HUES64 (cell line): ENCODE results near the gene RCVRN.

Experiments
- H3K27ac ChIP-seq: 2 replicates; pipeline ENCODE4 v1.7.0; 2013; ENCODE audit warnings: low read depth, low read length, inconsistent platforms
- H3K27me3 ChIP-seq: 2 replicates; pipeline ENCODE4 v1.6.1; 2013; ENCODE audit warnings: mild to moderate bottlenecking, low read length; ENCODE audit not compliant: insufficient read depth
- H3K36me3 ChIP-seq: 2 replicates; pipeline ENCODE4 v1.6.1; 2013; ENCODE audit warnings: mild to moderate bottlenecking, low read length; ENCODE audit not compliant: insufficient read depth
- H3K4me1 ChIP-seq: 2 replicates; pipeline ENCODE4 v1.6.1; 2013; ENCODE audit warnings: mild to moderate bottlenecking, low read length, moderate library complexity; ENCODE audit not compliant: insufficient read depth
- H3K4me3 ChIP-seq: 2 replicates; pipeline ENCODE4 v1.5.1; 2013; ENCODE audit warnings: mild to moderate bottlenecking, low read length, moderate library complexity
- H3K9ac ChIP-seq: 2 replicates; pipeline ENCODE4 v1.6.1; 2013; ENCODE audit warnings: mild to moderate bottlenecking, low read depth, low read length
- H3K9me3 ChIP-seq: 2 replicates; pipeline ENCODE4 v1.6.1; 2013; ENCODE audit warnings: low read depth, low read length; ENCODE audit not compliant: insufficient read depth
- WGBS: fragments of 150-250, 120-280 bp; methylation state at CpG from one replicate; pipeline ENCODE4 v1.1.7; 2013; ENCODE audit warnings: missing lambda C conversion rate; 5-methylcytosine and 5-hydroxymethylcytosine counted together

Gene RCVRN

DNA sequence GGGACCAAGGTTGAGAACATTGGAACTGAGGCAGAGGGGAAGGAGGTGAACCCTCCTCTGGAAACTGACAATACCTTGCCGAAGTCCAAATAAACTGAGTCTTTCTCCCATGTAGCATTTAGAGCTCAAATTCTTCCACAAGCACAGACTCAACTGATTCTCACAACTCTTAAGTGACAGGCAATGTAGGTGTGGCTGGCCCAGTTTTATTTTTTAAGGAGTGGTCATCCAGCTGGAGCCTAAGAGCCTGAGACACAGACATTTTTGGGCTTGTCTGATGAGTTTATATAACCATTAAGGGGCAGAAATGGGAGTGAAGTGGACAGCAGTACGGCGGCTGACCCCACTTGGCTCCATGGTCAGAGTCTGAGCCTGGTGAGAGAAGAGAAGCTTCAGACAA, 10.8 kb downstream of the RCVRN start:
- Histone ChIP-seq H3K36me3 (no peaks in the 10 kb centered on the region), H3K4me1 (no peaks in the 10 kb centered on the region), H3K27me3 (no peaks in the 10 kb centered on the region), H3K4me3 (no peak overlapping the region), H3K9me3 (no peaks in the 10 kb centered on the region), H3K9ac (no peak overlapping the region), H3K27ac (no peak overlapping the region)
- 88% methylated on average over 3 of the region's 3 CpGs for whole genome bisulfite sequencing

DNA sequence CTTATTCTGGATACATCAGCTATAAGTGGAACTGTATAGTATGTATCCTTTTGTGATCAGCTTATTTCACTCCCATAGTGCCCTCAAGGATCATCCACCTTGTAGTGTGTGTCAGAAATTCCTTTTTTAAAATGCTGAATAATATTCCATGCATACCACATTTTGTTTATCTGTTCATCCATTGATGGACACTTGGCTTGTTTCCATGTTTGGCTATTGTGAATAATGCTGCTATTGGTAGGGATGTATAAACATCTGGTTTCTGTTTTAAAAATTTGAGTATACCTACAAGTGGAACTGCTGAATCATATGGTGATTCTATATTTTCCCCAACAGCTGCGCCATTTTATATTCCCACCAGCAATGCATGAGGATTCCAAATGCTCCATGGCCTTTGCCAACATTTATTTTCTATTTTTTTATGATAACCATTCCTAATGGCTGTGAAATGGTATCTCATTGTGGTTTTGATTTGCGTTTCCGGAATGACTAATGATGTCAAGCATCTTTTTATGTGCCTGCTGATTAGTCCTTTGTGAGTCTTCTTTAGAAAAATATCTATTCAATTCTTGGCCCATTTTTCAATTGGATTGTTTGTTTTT, 11.6 kb downstream of the RCVRN start:
- Histone ChIP-seq H3K27me3 (no peaks in the 10 kb centered on the region), H3K4me1 (no peaks in the 10 kb centered on the region), H3K9me3 (no peaks in the 10 kb centered on the region), H3K27ac (no peak overlapping the region), H3K4me3 (no peak overlapping the region), H3K36me3 (no peaks in the 10 kb centered on the region), H3K9ac (no peak overlapping the region)
- WGBS: 69% methylated on average over 3 of the region's 3 CpGs

GRCh38 chr17:9890124-9890523, 14.9 kb downstream of the RCVRN start:
- 14% methylated on average over 2 of the region's 2 CpGs for WGBS
- Histone ChIP-seq H3K36me3 (no peaks in the 10 kb centered on the region), H3K4me1 (no peaks in the 10 kb centered on the region)

GRCh38 chr17:9887508-9887907, 17.6 kb downstream of the RCVRN start:
- Histone ChIP-seq H3K27ac (no peak overlapping the region), H3K4me3 (no peak overlapping the region), H3K4me1 (no peaks in the 10 kb centered on the region), H3K9ac (no peak overlapping the region), H3K9me3 (peaks cover 17% of the 10 kb centered on the region), H3K36me3 (no peaks in the 10 kb centered on the region), H3K27me3 (no peaks in the 10 kb centered on the region)
- 95% methylated on average over 8 of the region's 8 CpGs for WGBS

More at GRCh38 chr17:9890124-9890523, 14.9 kb downstream of the RCVRN start:
- no peak overlapping the region for H3K4me3 ChIP-seq
- H3K27me3 ChIP-seq: no peaks in the 10 kb centered on the region
- no peak overlapping the region for H3K27ac ChIP-seq
- no peak overlapping the region for H3K9ac ChIP-seq
- H3K9me3 ChIP-seq: no peaks in the 10 kb centered on the region

GRCh38 chr17:9886141-9886930, 18.7 kb downstream of the RCVRN start:
- no peaks in the 10 kb centered on the region for H3K4me1 ChIP-seq
- H3K9me3 ChIP-seq: peaks cover 21% of the 10 kb centered on the region
- no peaks in the 10 kb centered on the region for H3K36me3 ChIP-seq
- no peak overlapping the region for H3K4me3 ChIP-seq
- 92% methylated on average over 5 of the region's 5 CpGs for WGBS
- no peak overlapping the region for H3K9ac ChIP-seq
- H3K27ac ChIP-seq: no peak overlapping the region
- H3K27me3 ChIP-seq: no peaks in the 10 kb centered on the region

- no peaks in the 10 kb centered on the region for H3K36me3 ChIP-seq
- H3K9ac ChIP-seq: no peak overlapping the region
- no peaks in the 10 kb centered on the region for H3K27me3 ChIP-seq
- H3K4me1 ChIP-seq: no peaks in the 10 kb centered on the region
- peaks cover 21% of the 10 kb centered on the region for H3K9me3 ChIP-seq
- H3K27ac ChIP-seq: no peak overlapping the region
- no peak overlapping the region for H3K4me3 ChIP-seq
Measured at GRCh38 chr17:9883451-9883850, 21.6 kb downstream of the RCVRN start.

GRCh38 chr17:9880582-9880999, 24.5 kb downstream of the RCVRN start:
- H3K4me3 ChIP-seq: no peak overlapping the region
- no peaks in the 10 kb centered on the region for H3K27me3 ChIP-seq
- no peak overlapping the region for H3K27ac ChIP-seq
- H3K4me1 ChIP-seq: no peaks in the 10 kb centered on the region
- no peaks in the 10 kb centered on the region for H3K36me3 ChIP-seq
- no peak overlapping the region for H3K9ac ChIP-seq
- H3K9me3 ChIP-seq: peaks cover 21% of the 10 kb centered on the region
- 93% methylated on average over 3 of the region's 3 CpGs for WGBS

GRCh38 chr17:9878786-9879525, 26.1 kb downstream of the RCVRN start:
- WGBS: 98% methylated on average over 7 of the region's 8 CpGs
- H3K27ac ChIP-seq: no peak overlapping the region
- H3K4me3 ChIP-seq: no peak overlapping the region
- no peaks in the 10 kb centered on the region for H3K27me3 ChIP-seq
- no peaks in the 10 kb centered on the region for H3K4me1 ChIP-seq
- no peak overlapping the region for H3K9ac ChIP-seq
- peaks cover 15% of the 10 kb centered on the region for H3K9me3 ChIP-seq
- no peaks in the 10 kb centered on the region for H3K36me3 ChIP-seq

DNA sequence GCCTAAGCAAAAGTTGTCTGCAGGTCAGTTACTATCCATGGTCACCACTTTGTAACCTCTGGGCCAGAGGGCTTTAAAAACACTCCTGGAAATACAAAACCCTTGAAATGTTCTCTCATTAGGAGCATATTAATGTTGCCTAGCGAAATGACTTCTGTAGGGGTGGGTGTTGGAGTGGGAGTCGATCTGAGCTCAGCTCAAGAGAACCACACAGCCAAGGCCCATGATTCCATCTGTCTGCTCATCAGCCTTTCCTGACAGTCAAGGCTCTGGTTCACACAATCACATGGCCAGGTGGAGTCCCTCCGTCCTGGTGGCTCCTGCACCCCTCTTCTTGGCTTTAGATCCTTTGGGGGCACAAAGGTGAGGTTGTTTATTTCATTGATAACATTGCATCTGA, 26.7 kb downstream of the RCVRN start:
- H3K36me3 ChIP-seq: no peaks in the 10 kb centered on the region
- H3K9me3 ChIP-seq: peaks cover 9% of the 10 kb centered on the region
- H3K27me3 ChIP-seq: no peaks in the 10 kb centered on the region
- H3K9ac ChIP-seq: no peak overlapping the region
- 90% methylated on average over 3 of the region's 3 CpGs for WGBS
- no peaks in the 10 kb centered on the region for H3K4me1 ChIP-seq
- H3K4me3 ChIP-seq: no peak overlapping the region
- H3K27ac ChIP-seq: no peak overlapping the region

DNA sequence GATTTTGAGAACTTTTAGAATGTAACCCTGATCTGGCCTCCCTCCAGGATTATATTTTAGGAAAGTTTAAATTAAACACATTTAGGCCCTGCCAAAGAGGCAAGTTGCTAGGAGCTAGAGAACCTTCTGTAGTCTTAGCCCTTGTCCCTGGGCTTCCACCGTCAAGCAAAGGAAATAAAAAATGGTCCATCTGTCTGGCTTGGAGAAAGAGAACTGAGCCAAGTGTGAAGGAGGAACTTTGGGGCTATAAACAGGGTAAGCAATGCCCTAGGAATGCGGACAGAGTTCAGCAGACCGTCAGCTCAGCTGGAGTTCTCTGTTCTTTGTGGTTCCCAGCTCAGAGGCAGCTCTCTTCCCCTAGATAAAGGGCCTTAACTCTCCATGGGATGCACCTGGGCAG, 29.6 kb downstream of the RCVRN start:
- WGBS: 52% methylated on average over 3 of the region's 3 CpGs
- Histone ChIP-seq H3K4me1 (no peaks in the 10 kb centered on the region), H3K36me3 (no peaks in the 10 kb centered on the region), H3K9ac (no peak overlapping the region), H3K27ac (no peak overlapping the region), H3K4me3 (no peak overlapping the region), H3K9me3 (no peaks in the 10 kb centered on the region), H3K27me3 (no peaks in the 10 kb centered on the region)

DNA sequence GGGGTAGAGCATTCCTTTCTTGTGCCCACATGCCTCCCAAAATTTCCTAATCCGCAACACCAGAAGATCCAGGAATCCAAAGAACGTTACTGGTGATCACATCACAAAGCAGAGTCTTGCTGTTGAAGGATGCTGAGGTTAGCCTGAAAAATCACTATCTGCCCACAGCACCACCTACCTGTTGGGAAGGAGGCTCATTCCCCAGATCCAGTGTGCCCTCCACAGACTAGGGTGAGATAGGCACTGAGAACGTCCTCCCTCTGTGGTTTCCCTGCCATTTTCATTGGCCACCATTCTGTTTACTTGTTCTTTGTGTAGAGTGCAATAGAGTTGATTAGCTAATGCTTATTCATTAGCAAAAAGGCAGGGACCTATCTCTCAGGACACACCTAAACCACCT, 30.3 kb downstream of the RCVRN start:
- H3K4me3 ChIP-seq: no peak overlapping the region
- no peak overlapping the region for H3K27ac ChIP-seq
- no peaks in the 10 kb centered on the region for H3K4me1 ChIP-seq
- no peaks in the 10 kb centered on the region for H3K27me3 ChIP-seq
- no peaks in the 10 kb centered on the region for H3K36me3 ChIP-seq
- no peaks in the 10 kb centered on the region for H3K9me3 ChIP-seq
- no peak overlapping the region for H3K9ac ChIP-seq
- WGBS: 90% methylated on average over 3 of the region's 3 CpGs
